ENCODE data around the gene GPR157.
A peak's percentile ranks its signal among the peaks of the same experiment; 100 is the strongest.
"Not testable (repeated sequence)": the region's sequence is repeated elsewhere in the genome, so short reads cannot be mapped to it uniquely, and the experiment has no call there.

Gene GPR157

DNA sequence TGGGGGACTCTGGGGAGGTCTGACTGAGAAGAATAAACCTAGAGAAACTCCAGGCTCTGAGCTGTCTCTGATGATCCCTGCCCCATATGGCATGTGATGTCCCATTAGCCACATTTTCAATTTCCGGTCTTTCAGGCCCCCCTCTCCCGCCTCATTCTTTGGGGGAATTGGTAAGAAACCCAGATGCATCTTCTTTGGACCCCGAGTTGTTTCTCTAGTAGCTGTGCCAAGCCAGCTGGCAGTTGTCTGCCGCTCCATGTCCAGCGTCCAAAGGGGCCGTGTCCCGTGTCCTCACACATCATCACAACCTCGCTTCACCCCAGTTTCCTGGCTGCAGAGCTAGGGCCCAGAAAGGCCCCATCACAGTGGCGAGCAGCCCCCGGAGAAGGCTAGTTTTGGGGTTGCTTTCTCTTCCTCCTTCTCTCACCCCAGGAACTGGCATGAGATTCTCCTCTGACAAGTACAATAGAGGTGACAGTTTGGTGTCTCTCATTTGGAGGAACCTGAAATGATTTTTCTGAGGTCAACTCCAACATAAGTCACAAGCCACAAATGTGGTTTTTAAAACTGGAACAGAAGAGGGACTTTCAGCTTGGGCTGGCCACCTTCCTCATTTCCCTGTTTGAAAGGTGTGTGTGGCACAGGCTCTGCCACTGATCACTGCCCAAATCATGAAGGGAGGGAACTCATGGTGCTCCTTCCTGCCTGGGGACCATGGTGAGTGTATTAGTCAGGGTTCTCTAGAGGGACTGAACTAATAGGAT lies 6.4 kb upstream of the GPR157 start:
- TF ChIP-seq, protein P1, sequence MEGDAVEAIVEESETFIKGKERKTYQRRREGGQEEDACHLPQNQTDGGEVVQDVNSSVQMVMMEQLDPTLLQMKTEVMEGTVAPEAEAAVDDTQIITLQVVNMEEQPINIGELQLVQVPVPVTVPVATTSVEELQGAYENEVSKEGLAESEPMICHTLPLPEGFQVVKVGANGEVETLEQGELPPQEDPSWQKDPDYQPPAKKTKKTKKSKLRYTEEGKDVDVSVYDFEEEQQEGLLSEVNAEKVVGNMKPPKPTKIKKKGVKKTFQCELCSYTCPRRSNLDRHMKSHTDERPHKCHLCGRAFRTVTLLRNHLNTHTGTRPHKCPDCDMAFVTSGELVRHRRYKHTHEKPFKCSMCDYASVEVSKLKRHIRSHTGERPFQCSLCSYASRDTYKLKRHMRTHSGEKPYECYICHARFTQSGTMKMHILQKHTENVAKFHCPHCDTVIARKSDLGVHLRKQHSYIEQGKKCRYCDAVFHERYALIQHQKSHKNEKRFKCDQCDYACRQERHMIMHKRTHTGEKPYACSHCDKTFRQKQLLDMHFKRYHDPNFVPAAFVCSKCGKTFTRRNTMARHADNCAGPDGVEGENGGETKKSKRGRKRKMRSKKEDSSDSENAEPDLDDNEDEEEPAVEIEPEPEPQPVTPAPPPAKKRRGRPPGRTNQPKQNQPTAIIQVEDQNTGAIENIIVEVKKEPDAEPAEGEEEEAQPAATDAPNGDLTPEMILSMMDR (conservative IDR thresholded peaks at IDR 0.05; ENCODE audit: low read depth, low read length): no peak
- H3K4me3 ChIP-seq (ENCODE audit: low read length): no peak overlapping the region
- DNase-seq (ENCODE audit: low read depth): no peak

DNA sequence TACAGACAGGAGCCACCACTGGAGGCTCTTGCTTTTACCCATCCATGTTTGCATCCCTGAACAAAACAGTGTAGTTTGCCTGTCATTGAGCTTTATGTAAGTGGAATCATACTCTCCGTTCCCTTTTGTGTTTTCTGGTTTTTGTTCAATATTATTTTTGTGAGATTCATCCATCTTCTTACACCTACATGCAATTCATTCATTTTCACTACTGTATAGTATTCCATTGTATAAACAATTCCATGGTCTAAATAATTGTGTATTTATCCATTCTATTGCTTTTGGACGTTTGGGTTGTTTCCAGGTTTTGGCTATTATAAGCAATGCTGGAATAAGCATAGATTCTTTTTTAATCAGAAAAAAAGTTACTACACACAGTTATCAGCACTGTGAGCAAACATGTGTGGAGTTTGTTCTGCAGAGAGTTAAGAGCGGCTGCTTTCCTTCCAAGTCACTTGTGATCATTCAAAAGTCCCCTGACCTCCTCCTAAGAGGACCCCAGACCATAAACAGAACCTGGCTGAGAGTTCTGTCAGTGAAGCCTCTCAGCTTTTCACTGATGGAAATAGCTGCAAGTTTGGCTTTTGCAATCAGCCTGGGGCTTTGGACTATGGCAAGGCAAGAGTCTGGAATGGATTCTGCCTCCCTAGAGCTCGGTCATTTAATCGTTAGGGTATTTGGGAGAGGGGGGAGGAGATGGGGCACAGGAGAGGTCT lies 5.1 kb upstream of the GPR157 start:
- no peak overlapping the region for H3K4me3 ChIP-seq (ENCODE audit: low read length)
- DNase-seq (ENCODE audit: low read depth): no peak
- TF ChIP-seq, protein P1 (conservative IDR thresholded peaks at IDR 0.05; ENCODE audit: low read depth, low read length): no peak

DNA sequence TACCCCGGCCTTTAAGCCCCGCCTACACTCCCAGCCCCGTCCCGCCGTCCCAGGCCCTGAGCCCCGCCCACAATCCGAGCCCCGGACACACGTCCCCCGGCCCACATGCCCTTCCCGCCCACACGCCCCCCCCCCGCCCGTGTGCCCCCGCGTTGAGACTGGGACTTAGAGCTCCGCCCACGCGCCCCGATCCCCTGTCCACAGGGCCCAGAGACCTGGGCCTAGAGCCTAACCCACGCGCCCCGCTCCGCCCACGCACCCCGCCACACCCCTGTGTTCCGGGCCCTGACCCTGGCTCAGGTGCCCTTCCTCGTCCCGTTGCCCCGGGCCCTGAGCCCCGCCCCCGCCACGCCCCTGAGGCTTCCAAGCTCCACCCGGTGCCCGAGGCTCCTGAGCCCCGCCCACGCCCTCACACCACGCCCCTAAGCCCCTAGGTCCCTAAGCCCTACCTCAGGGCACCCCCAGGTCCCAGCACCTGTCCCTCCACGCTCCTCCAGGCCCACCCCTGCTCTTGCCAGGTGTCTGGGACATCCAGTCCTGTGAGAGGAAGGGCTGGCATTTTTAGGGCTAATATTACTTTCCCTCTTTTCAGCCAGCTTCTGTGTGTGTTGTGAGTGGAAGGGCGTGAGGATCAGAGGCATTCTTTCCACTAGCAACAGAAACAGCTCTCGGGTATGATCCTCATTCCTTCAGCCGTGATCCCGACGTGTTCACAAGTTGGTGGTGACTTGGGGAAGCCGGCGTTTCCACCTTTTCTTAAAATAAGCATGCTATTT lies 552 bp upstream of the GPR157 start:
- TF ChIP-seq, protein P1 (conservative IDR thresholded peaks at IDR 0.05; ENCODE audit: low read depth, low read length): no peak
- H3K4me3 ChIP-seq (ENCODE audit: low read length): peak overlapping the region; percentile 51
- DNase-seq (ENCODE audit: low read depth): no peak

DNA sequence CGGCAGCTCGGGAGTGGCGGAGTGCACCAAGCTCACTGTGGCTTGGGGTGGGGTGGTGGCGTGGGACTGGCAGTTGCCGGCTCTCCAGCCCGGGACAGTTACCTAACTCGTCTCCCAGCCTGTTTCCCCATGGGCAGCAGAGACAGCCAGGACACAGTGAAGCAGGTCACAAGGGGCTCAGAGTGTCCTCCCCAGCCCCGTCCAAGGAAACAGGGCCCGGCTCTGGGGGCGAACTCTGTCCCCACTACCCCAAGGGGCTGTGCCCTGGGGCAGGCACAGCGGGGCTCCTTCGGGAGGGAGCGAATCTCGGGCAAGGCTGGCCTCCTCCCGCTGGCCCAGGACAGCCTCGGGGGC lies 759 bp downstream of the GPR157 start:
- TF ChIP-seq, protein P1 (conservative IDR thresholded peaks at IDR 0.05; ENCODE audit: low read depth, low read length): no peak
- DNase-seq (ENCODE audit: low read depth): no peak
- H3K4me3 ChIP-seq (ENCODE audit: low read length): peak overlapping the region; percentile 51

DNA sequence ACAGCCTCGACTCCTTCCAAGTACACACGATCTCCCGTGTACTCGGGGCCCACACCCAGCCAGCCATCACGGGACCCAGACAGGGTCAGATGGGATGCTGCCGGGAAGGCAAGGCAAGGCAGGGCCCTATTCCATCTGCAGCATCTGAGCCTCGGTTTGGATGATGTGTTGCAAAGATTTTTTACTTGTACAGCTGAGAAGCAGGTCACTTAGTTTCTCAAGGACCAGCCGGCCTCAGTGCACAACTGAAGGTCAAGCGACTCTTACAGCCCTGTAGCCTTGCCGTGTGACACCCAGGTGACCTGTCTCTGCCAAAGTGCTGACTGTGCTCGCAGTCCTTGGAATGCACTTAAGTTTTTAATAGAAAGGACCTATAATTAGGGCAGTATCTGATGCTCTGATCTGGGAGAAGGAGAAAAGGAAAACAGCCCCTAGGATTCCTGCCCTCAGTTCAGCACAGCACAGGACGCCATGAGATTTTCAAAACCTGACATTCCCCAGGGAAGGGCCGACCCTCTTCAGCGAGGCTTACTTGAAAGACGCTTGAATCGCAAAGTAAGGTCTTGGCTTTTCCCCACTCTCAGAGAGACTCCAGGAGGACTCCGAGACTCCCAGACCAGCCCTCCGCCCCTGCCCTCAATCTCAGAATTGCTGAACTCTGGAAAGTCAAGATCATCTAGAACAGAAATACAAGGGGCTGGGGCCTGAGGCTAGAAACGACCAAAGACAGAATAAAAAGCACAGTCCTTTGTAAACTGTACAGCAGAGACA lies 1.3 kb downstream of the GPR157 start:
- TF ChIP-seq, protein P1 (conservative IDR thresholded peaks at IDR 0.05; ENCODE audit: low read depth, low read length): no peak
- no peak for DNase-seq (ENCODE audit: low read depth)
- H3K4me3 ChIP-seq (ENCODE audit: low read length): peak overlapping the region; percentile 51

DNA sequence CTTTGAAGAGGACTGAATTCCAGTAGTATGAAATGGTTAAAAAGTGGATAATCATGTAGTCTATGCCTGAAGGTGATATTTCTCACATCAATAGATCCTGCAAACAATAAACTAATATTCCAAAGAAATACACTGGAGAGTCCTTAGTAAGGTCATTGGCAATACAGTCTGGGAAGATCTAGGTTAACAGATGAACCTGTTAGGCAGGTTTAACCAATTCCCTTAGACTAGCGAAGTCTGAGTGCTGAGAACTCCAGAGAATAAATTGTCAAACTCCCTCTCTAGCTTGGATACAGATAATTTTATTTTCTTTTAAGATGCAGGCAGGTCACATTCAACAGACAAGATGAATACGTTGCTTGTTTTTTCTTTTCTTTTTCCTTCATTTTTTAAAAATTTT lies 2.4 kb downstream of the GPR157 start:
- no peak for DNase-seq (ENCODE audit: low read depth)
- no peak overlapping the region for H3K4me3 ChIP-seq (ENCODE audit: low read length)
- TF ChIP-seq, protein P1 (conservative IDR thresholded peaks at IDR 0.05; ENCODE audit: low read depth, low read length): no peak

DNA sequence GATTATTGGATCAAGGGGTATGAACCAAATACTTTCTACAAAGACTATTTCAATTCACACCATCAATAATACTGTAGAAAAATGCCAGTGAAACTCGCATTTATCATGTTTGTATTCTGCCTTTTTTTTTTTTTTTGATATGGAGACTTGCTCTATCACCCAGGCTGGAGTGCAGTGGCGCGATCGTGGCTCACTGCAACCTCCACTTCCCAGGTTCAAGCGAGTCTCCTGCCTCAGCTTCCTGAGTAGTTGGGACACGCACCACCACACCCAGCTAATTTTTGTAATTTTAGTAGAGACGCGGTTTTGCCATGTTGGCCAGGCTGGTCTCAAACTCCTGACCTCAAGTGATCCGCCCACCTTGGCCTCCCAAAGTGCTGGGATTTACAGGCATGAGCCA lies 3.1 kb downstream of the GPR157 start:
- not testable (repeated sequence) for DNase-seq (ENCODE audit: low read depth); H3K4me3 ChIP-seq (ENCODE audit: low read length)
